Right renal pelvis (tissue), 4 donors: ENCODE results near the gene PRRT1. TPM values are rescaled to one million over a fixed set of nuclear protein-coding genes. Genes with fewer than 3 reads are reported as not detected.
"Not testable (repeated sequence)": the region's sequence is repeated elsewhere in the genome, so short reads cannot be mapped to it uniquely, and the experiment has no call there.

Source experiments
- DNase-seq, 4 donors: peaks; one replicate each; pipeline ENCODE4 v3.0.0-alpha.2; 2013; ENCODE audit warnings: low read depth in 4 of 4, low spot score in 3 of 4, missing footprints in 1 of 4
- polyA plus RNA-seq, 4 donors: library from polyadenylated mRNA; unstranded; fragments of 120-200 nt; gene quantifications; one replicate each; pipeline ENCODE4 v1.2.1, GENCODE V29; 2013; ENCODE audit not compliant: insufficient read length in 4 of 4

PRRT1 gene
- polyA plus RNA-seq, 4 donors, result 2.6 to 4.0 (median 3.2) TPM

DNA sequence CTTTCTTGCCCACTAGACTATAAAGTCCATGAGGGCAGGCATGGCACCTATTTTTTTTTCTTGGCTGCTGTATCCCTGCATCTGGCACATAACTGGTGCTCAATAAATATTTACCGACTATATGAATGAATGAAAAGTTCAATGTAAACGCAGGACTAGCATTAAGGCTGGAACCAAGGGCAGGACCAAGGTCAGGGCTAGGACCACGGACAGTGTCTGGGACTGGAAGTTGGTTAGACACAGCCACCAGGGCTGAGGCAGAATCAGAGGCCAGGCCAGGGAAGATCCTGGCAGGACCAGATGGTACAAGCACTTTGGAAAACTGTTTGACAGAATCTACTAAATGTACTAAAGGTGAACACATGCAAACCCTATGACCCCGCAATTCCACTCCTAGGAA lies 46.3 kb downstream of the PRRT1 start:
- no peak for DNase-seq

DNA sequence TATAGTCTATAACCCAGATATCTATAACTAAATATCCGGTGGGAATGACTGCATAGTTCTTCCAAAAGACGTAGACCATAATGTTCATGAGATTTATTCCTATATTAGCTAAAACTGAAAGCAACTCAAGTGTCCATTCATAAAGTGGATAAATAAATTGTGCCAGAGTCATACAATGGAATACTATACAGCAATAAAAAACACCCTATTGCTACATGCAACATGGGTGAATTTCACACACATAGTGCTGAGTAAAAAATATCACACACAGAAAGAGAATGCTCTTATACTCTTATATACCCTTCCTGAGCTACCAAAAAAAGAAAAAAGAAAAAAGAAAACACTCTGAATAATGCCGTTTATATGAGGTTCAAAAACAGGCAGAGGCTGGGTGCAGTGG lies 49.5 kb downstream of the PRRT1 start:
- no peak for DNase-seq

DNA sequence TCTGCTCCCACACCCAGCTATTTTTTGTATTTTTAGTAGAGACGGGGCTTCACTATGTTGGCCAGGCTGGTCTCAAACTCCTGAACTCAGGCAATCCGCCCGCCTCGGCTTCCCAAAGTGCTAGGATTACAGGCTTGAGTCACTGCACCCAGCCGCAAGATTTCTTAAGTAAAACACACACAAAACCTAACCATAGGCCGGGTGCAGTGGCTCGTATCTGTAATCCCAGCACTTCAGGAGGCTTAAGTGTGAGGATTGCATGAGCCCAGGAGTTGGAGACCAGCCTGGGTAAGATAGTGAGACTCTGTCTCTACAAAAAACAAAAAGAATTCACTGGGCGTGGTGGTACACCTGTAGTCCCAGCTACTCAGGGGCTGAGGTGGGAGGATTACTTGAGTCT lies 51.5 kb downstream of the PRRT1 start:
- not testable (repeated sequence) for DNase-seq

Other genes with a start within 250 kb of the PRRT1 start
- gene ZBTB12, start 249.9 kb downstream of the PRRT1 start, polyA plus RNA-seq, result 10 to 100 TPM; 21.6 to 27.7 (median 23.0) TPM
- gene C2, start 224.2 kb downstream of the PRRT1 start, polyA plus RNA-seq, result 1 to 10 TPM; 3.6 to 5.6 (median 4.3) TPM
- 10 to 100 TPM in 1 of 4 donors, 1 to 10 TPM in 3; 5.0 to 20.8 (median 6.1) TPM for gene CFB, start 205.8 kb downstream of the PRRT1 start, polyA plus RNA-seq
- 100 to 1,000 TPM in 1 of 4 donors, 10 to 100 TPM in 3; 88.2 to 102 (median 92.2) TPM for gene NELFE, start 193.0 kb downstream of the PRRT1 start, polyA plus RNA-seq
- 10 to 100 TPM; 41.1 to 51.1 (median 44.7) TPM for gene SKIC2, start 192.8 kb downstream of the PRRT1 start, polyA plus RNA-seq
- 10 to 100 TPM; 28.9 to 30.7 (median 29.5) TPM for gene DXO, start 179.8 kb downstream of the PRRT1 start, polyA plus RNA-seq
- gene C4A, start 169.9 kb downstream of the PRRT1 start, polyA plus RNA-seq, result 10 to 100 TPM; 11.1 to 23.7 (median 14.7) TPM
- gene C4B, start 137.1 kb downstream of the PRRT1 start, polyA plus RNA-seq, result 10 to 100 TPM; 13.1 to 21.4 (median 17.3) TPM
- 1 to 10 TPM in 1 of 4 donors, under 1 TPM in 3; 0.27 to 1.2 (median 0.95) TPM for gene CYP21A2, start 113.5 kb downstream of the PRRT1 start, polyA plus RNA-seq
- 10 to 100 TPM in 1 of 4 donors, 1 to 10 TPM in 3; 3.2 to 11.2 (median 5.0) TPM for gene TNXB, start 42.6 kb downstream of the PRRT1 start, polyA plus RNA-seq
- gene ATF6B, start 23.7 kb downstream of the PRRT1 start, polyA plus RNA-seq, result 100 to 1,000 TPM in 3 of 4 donors, 10 to 100 TPM in 1; 98.3 to 104 (median 101) TPM
- gene FKBPL, start 21.7 kb downstream of the PRRT1 start, polyA plus RNA-seq, result 1 to 10 TPM; 6.4 to 7.9 (median 7.4) TPM
- gene PPT2, start 2.2 kb upstream of the PRRT1 start, polyA plus RNA-seq, result 10 to 100 TPM; 33.8 to 39.2 (median 34.8) TPM
- gene EGFL8, start 12.7 kb upstream of the PRRT1 start, polyA plus RNA-seq, result 10 to 100 TPM; 24.6 to 31.6 (median 27.0) TPM
- 100 to 1,000 TPM; 103 to 116 (median 108) TPM for gene AGPAT1, start 24.1 kb upstream of the PRRT1 start, polyA plus RNA-seq
- gene RNF5, start 26.5 kb upstream of the PRRT1 start, polyA plus RNA-seq, result 100 to 1,000 TPM; 104 to 122 (median 109) TPM
- gene AGER, start 32.3 kb upstream of the PRRT1 start, polyA plus RNA-seq, result 10 to 100 TPM; 15.9 to 26.6 (median 19.7) TPM
- 100 to 1,000 TPM; 171 to 198 (median 176) TPM for gene PBX2, start 38.3 kb upstream of the PRRT1 start, polyA plus RNA-seq
- 10 to 100 TPM in 3 of 4 donors, 1 to 10 TPM in 1; 9.9 to 12.9 (median 10.8) TPM for gene GPSM3, start 40.7 kb upstream of the PRRT1 start, polyA plus RNA-seq
- 10 to 100 TPM; 16.1 to 21.6 (median 19.2) TPM for gene NOTCH4, start 72.1 kb upstream of the PRRT1 start, polyA plus RNA-seq
- under 1 TPM in 1 of 4 donors, not detected in 3; 0.05 TPM for gene TSBP1, start 220.0 kb upstream of the PRRT1 start, polyA plus RNA-seq